Spleen (tissue), 11 donors: ENCODE results near the gene TBC1D10A. TPM values are rescaled to one million over a fixed set of nuclear protein-coding genes. Genes with fewer than 3 reads are reported as not detected.

Source experiments
- DNase-seq: peaks from one replicate; pipeline ENCODE4 v3.0.0-alpha.2; 2020
- H3K27ac ChIP-seq, 8 donors: fragments of 200-600 bp; sonication (generic) in 7 of 8; 1 replicate in 4 of 8; 2 replicates in 4 of 8; pipeline versions ENCODE4 v1.5.0 to v1.8.0; 2016 to 2021; ENCODE audit warnings: inconsistent platforms in 4 of 8, mild to moderate bottlenecking in 4 of 8, moderate library complexity in 1 of 8
- H3K27me3 ChIP-seq, 7 donors: fragments of 200-600 bp; sonication (generic) in 6 of 7; replicated peaks in 1 of 7; 1 replicate in 4 of 7; 2 replicates in 3 of 7; pipeline versions ENCODE4 v1.5.0 to v1.8.0; 2016 to 2021; ENCODE audit warnings: inconsistent platforms in 3 of 7, mild to moderate bottlenecking in 1 of 7
- H3K36me3 ChIP-seq, 6 donors: fragments of 200-600 bp; sonication (generic) in 5 of 6; 1 replicate in 4 of 6; 2 replicates in 2 of 6; pipeline versions ENCODE4 v1.5.0 to v1.8.0; 2016 to 2021; ENCODE audit warnings: inconsistent platforms in 2 of 6
- H3K4me1 ChIP-seq, 6 donors: fragments of 200-600 bp; sonication (generic) in 5 of 6; 1 replicate in 3 of 6; 2 replicates in 3 of 6; pipeline versions ENCODE4 v1.5.0 to v1.8.0; 2016 to 2021; ENCODE audit warnings: inconsistent platforms in 3 of 6
- H3K4me3 ChIP-seq, 8 donors: fragments of 200-600 bp; sonication (generic) in 7 of 8; 1 replicate in 4 of 8; 2 replicates in 4 of 8; pipeline versions ENCODE4 v1.5.0 to v1.8.0; 2016 to 2021; ENCODE audit warnings: inconsistent platforms in 4 of 8, mild to moderate bottlenecking in 4 of 8, moderate library complexity in 2 of 8
- H3K9me3 ChIP-seq, 8 donors: fragments of 200-600 bp; sonication (generic) in 7 of 8; 1 replicate in 4 of 8; 2 replicates in 4 of 8; pipeline versions ENCODE4 v1.5.0 to v1.8.0; 2016 to 2021; ENCODE audit warnings: inconsistent platforms in 4 of 8
- CTCF ChIP-seq, 11 experiments: fragments of 200-600 bp in 7 of 11; fragments of 450-650 bp in 4 of 11; sonication (generic) in 4 of 11; IDR thresholded peaks in 8 of 11; conservative IDR thresholded peaks in 3 of 11; 1 replicate in 7 of 11; 2 replicates in 4 of 11; pipeline versions ENCODE4 v1.4.0 to v1.8.0; 2016 to 2021; ENCODE audit warnings: antibody characterized with exemption in 11 of 11, inconsistent platforms in 4 of 11, mild to moderate bottlenecking in 1 of 11
- POLR2A ChIP-seq, 3 donors: fragments of 450-650 bp; IDR thresholded peaks; one replicate each; pipeline ENCODE4 v1.5.1; 2017; ENCODE audit warnings: antibody characterized with exemption in 3 of 3, mild to moderate bottlenecking in 1 of 3
- POLR2AphosphoS5 ChIP-seq, 3 donors: sonication (generic); formaldehyde crosslinking; IDR thresholded peaks; one replicate each; pipeline ENCODE4 v1.5.1; 2017; ENCODE audit warnings: antibody characterized with exemption in 3 of 3
- WGBS, 5 donors: extraction: QIAGEN DNeasy Blood & Tissue Kit in 3 of 5; methylation state at CpG; one replicate each; pipeline versions ENCODE4 v1.1.5 to v1.1.7; 2013 to 2018; 5-methylcytosine and 5-hydroxymethylcytosine counted together
- intact Hi-C: fragments of 100-400 bp; cut with DNase I; formaldehyde crosslinking; loops from one replicate; pipeline ENCODE4 v1.15.0; 2023; ENCODE audit warnings: low total_unique reads
- polyA plus RNA-seq, 3 donors: library from polyadenylated mRNA; stranded (reverse); fragments of 200-250 nt; gene quantifications; one replicate each; pipeline ENCODE4 v1.2.1, GENCODE V29; 2013
- total RNA-seq, 7 donors: library from RNA; depleted of rRNA in 3 of 7; stranded (reverse); fragments of >200 nt in 3 of 7; fragmentation: NEBNext Ultra II Directional in 4 of 7; extraction: Animal tissue kit (Norgen Biotek cat#: 25700) in 4 of 7; gene quantifications; one replicate each; pipeline versions ENCODE4 v1.1.0 to v1.2.1, GENCODE V29; 2016 to 2021
- donor health status: healthy with polysubstance abuse.
- donor health status: DM: no; HTN: no; CAD: no; lungs with moderate emphysema.
- donor health status: DM: no; HTN: no; CAD: no.
- donor health status: Bipolar disorder and iron deficiency.
- donor health status: healthy.
- donor health status: DM: no; HTN: no; CAD: no.
- donor health status: DM: yes; HTN: yes; CAD: no.

Gene TBC1D10A
- total and polyA plus RNA-seq, 10 donors, result 21.1 to 46.4 (median 33.1) TPM

- H3K27me3 ChIP-seq, result no peaks in the 10 kb centered on the region
- H3K4me1 ChIP-seq, result peaks cover 30 to 55% (median 40%) of the 10 kb centered on the region in 6 donors
- no peak overlapping the region for H3K4me3 ChIP-seq
- TF ChIP-seq CTCF (IDR thresholded peaks at IDR 0.05 in 8 of 11, conservative IDR thresholded peaks at IDR 0.05 in 3 of 11) (no peak), POLR2AphosphoS5 (IDR thresholded peaks at IDR 0.05) (no peak), POLR2A (IDR thresholded peaks at IDR 0.05) (no peak)
- peak overlapping the region in 6 of 8 donors; percentile 81 to 94 (median 90) for H3K27ac ChIP-seq
- intact Hi-C loops, result no loop called here
- peaks cover 0 to 56% (median 25%) of the 10 kb centered on the region in 6 donors for H3K36me3 ChIP-seq
- WGBS, 5 donors, result 80 to 89% (median 88%) methylated on average over 5 of the region's 5 CpGs
- no peak for DNase-seq
- H3K9me3 ChIP-seq, result no peaks in the 10 kb centered on the region
Measured at GRCh38 chr22:30327864-30328345, 1.2 kb upstream of the TBC1D10A start.

- no peaks in the 10 kb centered on the region for H3K27me3 ChIP-seq
- intact Hi-C loops, result no loop called here
- DNase-seq, result no peak
- H3K4me1 ChIP-seq, result peaks cover 41 to 64% (median 53%) of the 10 kb centered on the region in 6 donors
- no peaks in the 10 kb centered on the region for H3K9me3 ChIP-seq
- no peak for TF ChIP-seq POLR2A (IDR thresholded peaks at IDR 0.05)
- peak overlapping the region; percentile 89 to 100 (median 96) for H3K4me3 ChIP-seq
- peaks cover 0 to 46% (median 10%) of the 10 kb centered on the region in 6 donors for H3K36me3 ChIP-seq
- peak overlapping the region; percentile 81 to 94 (median 90) for H3K27ac ChIP-seq
- 0 to 2% (median 1%) methylated on average over 17 to 34 of the region's 34 CpGs for WGBS, 5 donors
Measured at GRCh38 chr22:30326255-30326705, 461 bp downstream of the TBC1D10A start.

DNA sequence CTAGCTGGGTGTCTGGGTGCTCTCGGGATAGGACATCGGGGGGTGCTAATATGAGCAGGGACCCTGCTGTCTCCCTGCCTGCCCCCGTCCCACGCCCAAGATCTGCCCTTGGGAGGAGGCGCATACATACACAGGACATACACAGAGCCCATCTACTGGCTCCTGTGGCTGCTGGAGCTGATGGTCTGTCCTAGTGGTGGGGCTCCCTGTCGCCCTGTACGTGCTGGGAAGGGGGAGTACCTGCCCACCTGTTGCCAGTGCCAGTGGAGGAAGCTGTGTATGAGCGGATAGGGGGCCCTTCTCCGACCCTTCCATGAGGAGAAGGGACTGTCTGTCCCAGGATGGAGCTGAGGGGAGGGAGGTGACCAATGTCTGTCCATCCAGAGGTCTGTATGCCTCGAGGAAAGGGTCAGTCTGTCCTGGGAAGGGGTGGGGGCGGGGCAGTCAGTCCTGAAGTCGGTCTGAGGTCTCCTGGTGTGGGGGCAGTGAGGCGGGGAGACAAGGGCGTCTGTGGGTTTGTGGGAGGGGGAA, 952 bp downstream of the TBC1D10A start:
- DNase-seq, result no peak
- 24 to 49% (median 40%) methylated on average over 10 to 14 of the region's 14 CpGs for WGBS, 5 donors

DNA sequence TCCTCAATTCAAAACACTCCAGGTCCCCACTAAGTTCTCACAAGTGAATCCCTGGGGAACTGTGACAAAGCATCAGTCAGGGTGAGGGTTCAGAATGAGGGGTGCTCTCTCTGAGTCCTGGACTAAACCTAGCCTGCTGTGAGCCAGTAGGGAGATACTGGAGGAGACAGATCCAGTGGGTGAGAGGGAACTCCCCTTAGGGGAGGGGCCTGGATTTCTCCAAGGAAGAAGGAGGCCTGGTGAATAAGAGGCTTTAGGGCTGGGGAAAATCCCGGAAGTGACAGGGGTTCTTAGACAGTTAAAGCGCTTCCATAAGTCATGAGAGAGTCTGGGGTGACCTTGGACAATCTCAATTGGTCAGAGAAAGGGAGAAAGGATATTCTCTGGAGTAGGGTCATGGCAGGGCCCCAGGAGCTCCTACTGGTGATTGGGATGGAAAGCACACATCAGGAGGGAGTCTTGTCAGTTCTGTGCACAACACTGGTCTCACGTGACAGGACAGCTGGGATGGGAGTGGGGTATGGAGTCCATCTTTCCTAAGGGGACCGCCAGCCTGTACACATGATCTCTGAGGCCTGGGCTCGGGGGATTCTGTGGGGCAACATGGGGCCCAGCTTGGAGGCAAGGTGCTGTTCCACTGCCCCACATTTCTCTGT, 1.5 kb downstream of the TBC1D10A start:
- peaks cover 0 to 46% (median 0%) of the 10 kb centered on the region in 6 donors for H3K36me3 ChIP-seq
- TF ChIP-seq POLR2A (IDR thresholded peaks at IDR 0.05) (no peak), CTCF (IDR thresholded peaks at IDR 0.05 in 8 of 11, conservative IDR thresholded peaks at IDR 0.05 in 3 of 11) (no peak), POLR2AphosphoS5 (IDR thresholded peaks at IDR 0.05) (no peak)
- H3K27ac ChIP-seq, result peak overlapping the region; percentile 28 to 94 (median 90)
- intact Hi-C loops, result no loop called here
- peak overlapping the region; percentile 89 to 100 (median 96) for H3K4me3 ChIP-seq
- no peaks in the 10 kb centered on the region for H3K9me3 ChIP-seq
- DNase-seq, result no peak
- peaks cover 48 to 74% (median 63%) of the 10 kb centered on the region in 6 donors for H3K4me1 ChIP-seq
- WGBS, 5 donors, result 55 to 73% (median 60%) methylated on average over 5 of the region's 5 CpGs
- no peaks in the 10 kb centered on the region for H3K27me3 ChIP-seq

More for the DNA sequence above, 952 bp downstream of the TBC1D10A start:
- peaks cover 0 to 46% (median 5%) of the 10 kb centered on the region in 6 donors for H3K36me3 ChIP-seq
- peaks cover 45 to 68% (median 58%) of the 10 kb centered on the region in 6 donors for H3K4me1 ChIP-seq
- no peak for TF ChIP-seq POLR2AphosphoS5 (IDR thresholded peaks at IDR 0.05)
- TF ChIP-seq POLR2A (IDR thresholded peaks at IDR 0.05), result no peak
- TF ChIP-seq CTCF (IDR thresholded peaks at IDR 0.05 in 8 of 11, conservative IDR thresholded peaks at IDR 0.05 in 3 of 11), result no peak
- H3K27me3 ChIP-seq, result no peaks in the 10 kb centered on the region
- H3K9me3 ChIP-seq, result no peaks in the 10 kb centered on the region
- intact Hi-C loops, result no loop called here
- H3K27ac ChIP-seq, result peak overlapping the region; percentile 52 to 94 (median 90)
- H3K4me3 ChIP-seq, result peak overlapping the region; percentile 89 to 100 (median 96)
